H1 (cell line): ENCODE measurements around the gene REG4.

Experiments
- BCL11A ChIP-seq, 2 experiments: IDR thresholded peaks; one replicate each; pipeline ENCODE4 v1.6.1; 2011; ENCODE audit warnings: low read depth in 2 of 2, low read length in 2 of 2, mild to moderate bottlenecking in 2 of 2
- CREB1 ChIP-seq: IDR thresholded peaks from 2 replicates; pipeline ENCODE4 v1.6.1; 2012; ENCODE audit warnings: inconsistent platforms
- EGR1 ChIP-seq: IDR thresholded peaks from 2 replicates; pipeline ENCODE4 v1.6.1; 2011; ENCODE audit warnings: low read depth, low read length, borderline replicate concordance
- EZH2 ChIP-seq: fragments of 200-600 bp; sonication (generic); IDR thresholded peaks from 2 replicates; pipeline ENCODE4 v1.7.1; 2012; ENCODE audit warnings: low read depth, mild to moderate bottlenecking, moderate library complexity, low read length, inconsistent platforms; ENCODE audit not compliant: severe bottlenecking
- FOSL1 ChIP-seq: IDR thresholded peaks from 2 replicates; pipeline ENCODE4 v1.6.1; 2011; ENCODE audit warnings: mild to moderate bottlenecking, low read depth, low read length, moderate library complexity; ENCODE audit not compliant: insufficient read depth
- JUND ChIP-seq: IDR thresholded peaks from 2 replicates; pipeline ENCODE4 v1.6.1; 2011; ENCODE audit warnings: mild to moderate bottlenecking, improper control_type of control experiment, low read length
- POLR2AphosphoS5 ChIP-seq: IDR thresholded peaks from 2 replicates; pipeline ENCODE4 v1.6.1; 2011; ENCODE audit warnings: low read depth, low read length
- RFX5 ChIP-seq: IDR thresholded peaks from 2 replicates; pipeline ENCODE4 v1.6.1; 2011; ENCODE audit warnings: low read depth, low read length, improper control_type of control experiment, borderline replicate concordance
- TEAD4 ChIP-seq: IDR thresholded peaks from 2 replicates; pipeline ENCODE4 v1.6.1; 2012; ENCODE audit warnings: low read depth, low read length, inconsistent platforms, mixed read lengths
- YY1 ChIP-seq: IDR thresholded peaks from 2 replicates; pipeline ENCODE4 v1.6.1; 2011; ENCODE audit warnings: low read depth, mild to moderate bottlenecking, low read length
- TF ChIP-seq, protein P1 (sequence below), 3 experiments: IDR thresholded peaks; 1 replicate in 2 of 3; 2 replicates in 1 of 3; pipeline versions ENCODE4 v1.5.1 to v1.6.1; 2011; ENCODE audit warnings: low read length in 3 of 3, mild to moderate bottlenecking in 3 of 3, inconsistent platforms in 2 of 3, low read depth in 1 of 3, moderate library complexity in 1 of 3; ENCODE audit not compliant: insufficient read depth in 1 of 3; ENCODE audit errors: control extremely low read depth in 1 of 3
- TF ChIP-seq, protein P2 (sequence below): IDR thresholded peaks from 2 replicates; pipeline ENCODE4 v1.6.1; 2012; ENCODE audit warnings: low read length, inconsistent platforms

- no peak for TF ChIP-seq JUND
- TF ChIP-seq POLR2AphosphoS5 = no peak
- no peak for TF ChIP-seq CREB1
- TF ChIP-seq, protein P1, sequence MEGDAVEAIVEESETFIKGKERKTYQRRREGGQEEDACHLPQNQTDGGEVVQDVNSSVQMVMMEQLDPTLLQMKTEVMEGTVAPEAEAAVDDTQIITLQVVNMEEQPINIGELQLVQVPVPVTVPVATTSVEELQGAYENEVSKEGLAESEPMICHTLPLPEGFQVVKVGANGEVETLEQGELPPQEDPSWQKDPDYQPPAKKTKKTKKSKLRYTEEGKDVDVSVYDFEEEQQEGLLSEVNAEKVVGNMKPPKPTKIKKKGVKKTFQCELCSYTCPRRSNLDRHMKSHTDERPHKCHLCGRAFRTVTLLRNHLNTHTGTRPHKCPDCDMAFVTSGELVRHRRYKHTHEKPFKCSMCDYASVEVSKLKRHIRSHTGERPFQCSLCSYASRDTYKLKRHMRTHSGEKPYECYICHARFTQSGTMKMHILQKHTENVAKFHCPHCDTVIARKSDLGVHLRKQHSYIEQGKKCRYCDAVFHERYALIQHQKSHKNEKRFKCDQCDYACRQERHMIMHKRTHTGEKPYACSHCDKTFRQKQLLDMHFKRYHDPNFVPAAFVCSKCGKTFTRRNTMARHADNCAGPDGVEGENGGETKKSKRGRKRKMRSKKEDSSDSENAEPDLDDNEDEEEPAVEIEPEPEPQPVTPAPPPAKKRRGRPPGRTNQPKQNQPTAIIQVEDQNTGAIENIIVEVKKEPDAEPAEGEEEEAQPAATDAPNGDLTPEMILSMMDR (IDR thresholded peaks at IDR 0.05; ENCODE audit: control extremely low read depth in 1 of 3, insufficient read depth in 1 of 3, low read depth in 1 of 3, low read length in 3 of 3) = no peak
- TF ChIP-seq, protein P2, sequence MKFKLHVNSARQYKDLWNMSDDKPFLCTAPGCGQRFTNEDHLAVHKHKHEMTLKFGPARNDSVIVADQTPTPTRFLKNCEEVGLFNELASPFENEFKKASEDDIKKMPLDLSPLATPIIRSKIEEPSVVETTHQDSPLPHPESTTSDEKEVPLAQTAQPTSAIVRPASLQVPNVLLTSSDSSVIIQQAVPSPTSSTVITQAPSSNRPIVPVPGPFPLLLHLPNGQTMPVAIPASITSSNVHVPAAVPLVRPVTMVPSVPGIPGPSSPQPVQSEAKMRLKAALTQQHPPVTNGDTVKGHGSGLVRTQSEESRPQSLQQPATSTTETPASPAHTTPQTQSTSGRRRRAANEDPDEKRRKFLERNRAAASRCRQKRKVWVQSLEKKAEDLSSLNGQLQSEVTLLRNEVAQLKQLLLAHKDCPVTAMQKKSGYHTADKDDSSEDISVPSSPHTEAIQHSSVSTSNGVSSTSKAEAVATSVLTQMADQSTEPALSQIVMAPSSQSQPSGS = no peak
- no peak for TF ChIP-seq FOSL1
- no peak for TF ChIP-seq TEAD4
- TF ChIP-seq EZH2 = no peak
- no peak for TF ChIP-seq EGR1
- TF ChIP-seq BCL11A (IDR thresholded peaks at IDR 0.05; ENCODE audit: low read depth in 2 of 2, low read length in 2 of 2) = no peak
- no peak for TF ChIP-seq YY1
- no peak for TF ChIP-seq RFX5
Observed at GRCh38 chr1:119805746-119806145, 5.5 kb downstream of the REG4 start.
